HG03342 (cell line): ENCODE data around the gene EIF1B.

ENCODE experiments used
- ATAC-seq: cut with Tn5 transposase; IDR thresholded peaks from one replicate; pipeline ENCODE4 v1.9.1; 2021; ENCODE audit warnings: mild to moderate bottlenecking, moderate library complexity; ENCODE audit not compliant: unreplicated experiment

The EIF1B gene

DNA sequence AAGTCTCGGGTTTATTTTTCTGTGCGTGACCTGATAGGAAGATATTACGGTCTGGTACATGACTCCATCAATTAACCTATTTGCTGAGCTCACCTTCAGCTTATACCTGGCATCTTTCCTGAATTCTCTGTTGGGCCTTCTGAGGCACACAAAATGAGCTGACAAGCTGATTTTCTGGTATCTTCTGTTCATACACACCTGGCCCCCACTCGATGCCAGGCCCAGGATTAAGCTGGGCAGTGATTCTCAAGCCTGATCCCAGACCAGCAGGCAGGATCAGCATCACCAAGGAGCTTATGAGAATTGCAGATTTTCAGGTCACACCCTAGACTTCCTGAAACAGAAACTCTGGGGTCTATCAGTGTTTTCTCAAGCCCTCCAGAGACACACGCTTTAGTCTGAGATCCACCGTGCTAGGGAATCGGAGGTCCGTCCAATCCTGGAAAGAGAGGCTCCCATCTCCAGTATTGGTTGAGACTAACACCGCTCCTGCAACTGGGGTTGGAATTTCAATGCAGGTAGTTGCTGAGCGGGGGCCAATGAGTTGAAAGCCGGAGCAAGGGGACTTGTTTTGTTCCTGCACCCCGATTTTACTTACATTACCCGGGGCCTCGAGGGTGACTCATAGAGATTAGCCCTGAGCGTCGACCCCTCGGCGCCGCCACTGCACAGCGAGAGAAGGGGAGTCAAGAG is 636 bp upstream of the EIF1B start:
- peak; percentile 3 for ATAC-seq

DNA sequence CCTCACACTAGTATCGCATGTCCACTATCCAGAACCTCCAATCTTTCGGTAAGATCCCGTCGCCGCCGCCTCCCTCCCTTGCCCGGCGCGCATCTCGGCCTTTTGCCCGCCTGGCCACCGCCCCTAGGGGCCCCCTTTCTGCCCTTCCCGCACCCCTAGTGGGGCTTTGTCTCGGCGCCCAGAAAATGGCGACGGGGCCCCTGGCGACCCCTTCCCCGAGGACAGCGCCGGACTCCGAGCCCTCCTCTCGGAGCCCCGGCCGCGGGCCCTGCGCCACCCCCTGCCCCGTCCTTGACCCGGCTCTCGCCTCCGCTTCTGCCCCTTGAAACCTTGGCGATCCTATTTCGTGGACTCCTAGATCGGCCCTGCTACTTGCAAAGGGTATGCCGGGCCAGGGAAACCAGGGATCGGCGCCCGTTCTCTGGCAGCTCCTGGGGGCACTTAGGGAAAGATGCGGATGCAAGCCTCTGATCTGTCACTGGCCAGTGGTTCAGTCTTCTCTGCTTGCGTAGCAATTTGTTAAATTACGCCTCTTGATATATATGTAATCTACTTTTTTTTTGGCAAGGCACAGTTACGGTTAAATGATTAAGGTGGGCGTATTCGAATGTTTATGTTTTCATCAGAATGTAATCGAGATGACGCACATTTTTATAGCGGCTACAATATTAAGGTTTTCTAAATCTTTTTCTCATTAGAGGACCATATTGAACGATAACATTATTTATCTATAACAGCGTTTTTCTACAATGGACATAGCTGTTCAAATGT is 603 bp downstream of the EIF1B start:
- ATAC-seq = peak; percentile 16

DNA sequence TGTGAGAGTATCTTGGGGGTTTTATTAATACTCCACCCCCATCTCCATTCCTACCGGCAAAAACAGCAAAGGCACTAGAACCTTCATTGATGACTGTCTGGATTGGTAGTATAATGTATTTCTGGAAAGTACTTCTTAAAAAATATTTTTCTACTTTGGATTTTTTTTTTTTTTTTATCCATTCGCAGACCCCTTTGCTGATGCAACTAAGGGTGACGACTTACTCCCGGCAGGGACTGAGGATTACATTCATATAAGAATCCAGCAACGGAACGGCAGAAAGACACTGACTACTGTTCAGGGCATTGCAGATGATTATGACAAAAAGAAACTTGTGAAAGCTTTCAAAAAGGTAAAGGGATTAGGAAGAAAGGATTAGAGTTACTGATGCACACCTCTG is 1.2 kb downstream of the EIF1B start:
- ATAC-seq = no peak

DNA sequence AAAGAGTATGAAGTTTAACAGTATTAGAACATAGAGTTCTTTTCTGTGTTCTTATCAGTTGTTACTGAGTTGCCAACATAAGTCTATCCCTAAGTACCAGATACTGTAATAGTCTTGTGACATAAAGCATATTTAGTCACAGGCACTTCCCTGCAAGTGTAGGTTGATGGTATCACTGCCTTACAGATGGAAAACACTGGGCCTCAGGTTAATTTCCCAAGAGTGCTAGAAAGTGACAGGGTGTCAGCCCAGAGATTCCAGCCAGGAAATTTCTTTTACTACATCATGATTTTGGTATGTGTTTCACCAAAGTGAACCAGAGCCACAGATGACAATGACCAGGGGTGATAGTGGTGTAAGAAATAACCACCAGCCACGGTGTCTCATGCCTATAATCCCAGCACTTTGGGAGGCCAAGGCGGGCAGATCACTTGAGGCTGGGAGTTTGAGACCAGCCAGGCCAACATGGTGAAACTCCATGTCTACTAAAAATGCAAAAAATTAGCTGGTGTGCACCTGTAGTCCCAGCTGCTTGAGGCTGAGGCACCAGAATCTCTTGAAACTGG is 3.2 kb downstream of the EIF1B start:
- no peak for ATAC-seq

DNA sequence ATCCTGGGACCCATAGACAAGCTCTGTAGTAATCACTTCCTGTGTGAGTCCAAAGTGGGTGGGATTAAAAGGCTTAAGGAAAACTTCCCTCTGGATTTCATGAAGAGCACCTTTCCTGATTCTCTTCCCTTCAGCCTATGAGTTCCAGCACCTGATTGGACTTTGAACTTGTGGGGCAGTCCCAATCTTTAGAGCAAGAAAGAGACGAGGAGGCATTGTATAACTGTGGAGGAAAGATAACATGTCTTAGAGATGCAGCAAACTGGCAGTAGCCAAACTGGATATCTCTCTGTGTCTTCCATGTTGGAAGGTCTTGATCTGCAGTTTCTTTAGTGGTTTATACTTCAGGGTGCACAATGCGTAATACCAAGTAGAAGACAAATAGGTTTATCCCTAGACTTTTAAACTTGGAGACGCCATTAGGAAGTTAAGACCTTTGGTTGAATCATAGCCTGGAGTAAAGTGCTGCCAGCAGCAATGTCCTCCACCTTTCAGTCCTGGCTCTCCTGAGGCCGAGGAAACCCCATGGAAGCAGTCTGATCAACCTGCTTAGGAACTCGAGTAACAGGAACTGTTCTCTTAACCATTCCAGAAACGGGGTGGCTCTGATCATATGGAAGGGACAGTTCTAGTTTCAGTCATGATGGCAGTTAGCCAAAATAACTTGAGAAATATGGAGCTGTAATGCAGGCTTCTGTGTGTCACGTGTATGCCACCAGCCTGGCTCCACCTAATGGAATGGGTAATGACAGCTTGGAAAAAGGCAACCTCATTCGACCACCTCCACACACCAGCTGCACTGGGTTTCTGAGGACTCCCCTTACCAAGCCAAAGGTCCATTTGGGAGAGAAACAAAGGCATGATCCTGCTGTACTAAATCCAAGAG is 4.7 kb downstream of the EIF1B start:
- no peak for ATAC-seq

DNA sequence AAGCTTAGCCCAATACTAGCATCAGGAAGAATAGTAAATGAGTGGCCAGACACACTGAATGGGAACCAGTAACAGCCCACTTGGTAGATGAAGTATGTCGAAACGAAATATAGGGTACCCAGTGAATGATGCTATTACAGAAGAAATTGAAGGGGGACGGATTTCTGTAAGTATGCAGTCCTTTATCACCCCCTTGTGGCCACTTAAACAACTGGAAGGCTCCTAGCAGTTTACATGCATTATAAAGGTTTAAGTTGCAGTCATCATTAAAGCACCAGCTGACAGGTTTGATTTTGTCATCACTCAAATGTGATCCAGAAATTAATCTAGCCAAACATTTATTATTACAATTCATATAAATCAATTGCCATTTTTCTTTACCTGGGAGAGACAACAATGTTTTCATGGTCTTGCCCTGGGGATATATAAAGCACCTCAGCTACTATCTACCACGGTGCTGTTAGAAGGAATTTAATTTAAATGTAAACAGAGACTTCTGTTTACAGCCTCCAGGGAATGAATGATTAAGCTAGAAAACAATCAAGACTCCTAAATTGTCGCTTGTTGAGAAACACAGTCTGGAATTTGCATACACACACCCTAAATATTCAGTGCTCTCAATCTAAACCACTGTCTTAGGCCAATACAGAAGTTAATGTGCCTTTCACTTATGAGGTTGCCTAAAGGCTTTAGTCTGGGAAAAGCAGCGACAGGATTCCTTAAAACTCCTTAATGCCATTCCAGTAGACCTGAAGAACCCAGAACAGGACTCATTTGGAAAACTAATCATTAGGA is 7.8 kb downstream of the EIF1B start:
- peak; percentile 77 for ATAC-seq

DNA sequence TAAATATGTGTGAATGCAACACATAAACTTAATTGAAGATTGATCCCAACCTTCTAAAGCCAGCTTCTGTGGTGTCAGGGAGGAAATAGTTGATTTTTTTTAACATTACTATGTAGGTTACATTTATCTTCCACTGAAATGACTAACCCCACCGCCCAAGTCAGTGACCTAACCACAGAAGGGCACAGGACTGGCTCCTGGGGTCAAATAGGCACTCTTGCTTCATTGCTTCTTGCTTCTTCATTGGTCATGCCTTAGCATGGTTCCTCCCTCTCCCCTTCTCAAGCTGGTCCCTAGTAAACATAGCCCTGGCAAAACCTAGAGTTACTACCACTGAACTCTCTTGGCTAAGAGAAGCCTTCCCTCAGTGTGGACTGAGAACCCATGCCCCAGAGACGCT is 12.3 kb downstream of the EIF1B start:
- no peak for ATAC-seq

DNA sequence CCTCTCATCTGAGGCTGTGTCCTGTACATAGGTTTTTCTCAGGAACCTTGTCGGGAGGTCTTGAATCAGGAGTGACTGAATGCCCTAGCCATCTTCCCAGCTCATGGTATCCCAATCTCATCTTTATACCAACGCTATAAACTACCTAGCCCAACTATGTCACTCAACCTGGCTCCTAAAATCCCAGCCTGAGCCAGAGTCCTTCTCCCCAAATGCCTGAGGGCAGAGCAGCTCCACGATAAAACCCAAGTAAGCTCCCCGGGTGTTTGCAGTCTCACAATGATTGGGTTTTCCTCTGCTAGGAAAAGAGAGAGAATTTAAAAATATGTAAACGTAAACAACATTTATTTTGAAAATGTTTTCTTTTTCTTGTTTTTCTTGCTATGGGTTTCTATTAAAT is 14.4 kb downstream of the EIF1B start:
- ATAC-seq = no peak

DNA sequence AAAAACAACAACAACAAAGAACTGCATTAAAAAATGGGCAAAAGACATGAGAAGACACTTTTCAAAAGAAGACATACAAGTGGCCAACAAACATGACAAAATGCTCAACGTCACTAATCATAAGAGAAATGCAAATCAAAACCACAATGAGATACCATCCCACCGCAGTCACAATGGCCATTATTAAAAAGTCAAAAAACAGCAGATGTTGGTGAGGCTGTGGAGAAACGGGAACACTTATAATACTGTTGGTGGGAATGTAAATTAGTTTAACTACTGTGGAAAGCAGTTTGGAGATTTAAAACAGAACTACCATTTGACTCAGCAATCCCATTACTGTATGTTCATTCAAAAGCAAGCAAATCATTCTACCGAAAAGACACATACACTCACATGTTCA is 15.1 kb downstream of the EIF1B start:
- no peak for ATAC-seq

DNA sequence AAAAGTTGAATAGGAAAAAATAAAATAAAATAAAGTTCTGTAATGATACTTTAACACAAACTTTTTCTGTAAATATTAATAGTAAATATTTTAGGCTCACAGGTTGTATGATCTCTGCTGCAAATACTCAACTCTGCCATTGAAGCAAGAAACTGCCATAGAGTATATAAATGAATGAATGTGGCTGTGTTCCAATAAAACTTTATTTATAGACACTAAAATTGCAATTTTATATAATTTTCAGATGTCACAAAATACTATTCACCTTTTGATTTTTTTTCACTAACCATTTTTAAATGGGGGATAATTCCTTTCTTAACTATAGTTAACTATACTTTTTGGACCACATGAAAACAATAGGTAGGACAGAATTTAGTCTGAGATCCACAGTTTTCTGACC is 16.0 kb downstream of the EIF1B start:
- ATAC-seq = no peak

DNA sequence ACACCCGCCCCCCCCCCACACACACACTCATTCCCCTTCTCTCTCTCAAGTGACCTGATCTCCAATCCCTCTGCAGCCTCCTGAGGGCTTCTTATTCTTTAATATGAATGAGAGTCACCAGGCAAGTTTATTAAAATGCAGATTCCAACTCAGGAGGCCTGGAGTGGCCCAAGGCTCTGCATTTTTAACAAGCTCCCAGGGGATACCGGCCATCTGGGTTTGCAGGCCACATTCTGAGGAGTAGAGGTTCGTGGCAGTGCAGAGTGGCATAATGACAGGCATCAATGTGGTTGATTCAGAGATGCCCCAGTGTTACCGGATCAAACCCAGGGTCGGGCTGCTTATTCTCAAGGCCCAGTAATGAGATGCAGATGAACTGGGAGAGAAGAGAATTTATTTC is 18.9 kb downstream of the EIF1B start:
- no peak for ATAC-seq

DNA sequence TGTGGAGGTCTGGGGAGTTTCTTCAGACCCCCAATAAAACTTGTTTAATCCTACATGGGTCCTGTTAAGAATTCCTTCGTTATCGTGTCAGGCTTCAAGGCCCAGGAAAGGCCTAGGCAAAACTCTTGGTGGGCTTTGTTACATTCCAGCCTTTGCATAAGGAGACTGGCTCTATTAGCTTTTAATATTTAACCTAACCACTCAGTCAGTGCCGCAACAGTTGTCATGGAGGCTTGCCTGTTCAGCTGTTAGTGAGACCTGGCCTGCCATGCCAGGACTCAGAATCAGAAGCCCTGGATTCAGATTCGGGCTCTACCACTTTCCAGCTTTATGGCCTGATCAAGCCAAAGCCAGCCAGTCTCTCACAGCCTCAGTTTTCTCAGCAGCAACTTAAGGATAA is 19.6 kb downstream of the EIF1B start:
- no peak for ATAC-seq

DNA sequence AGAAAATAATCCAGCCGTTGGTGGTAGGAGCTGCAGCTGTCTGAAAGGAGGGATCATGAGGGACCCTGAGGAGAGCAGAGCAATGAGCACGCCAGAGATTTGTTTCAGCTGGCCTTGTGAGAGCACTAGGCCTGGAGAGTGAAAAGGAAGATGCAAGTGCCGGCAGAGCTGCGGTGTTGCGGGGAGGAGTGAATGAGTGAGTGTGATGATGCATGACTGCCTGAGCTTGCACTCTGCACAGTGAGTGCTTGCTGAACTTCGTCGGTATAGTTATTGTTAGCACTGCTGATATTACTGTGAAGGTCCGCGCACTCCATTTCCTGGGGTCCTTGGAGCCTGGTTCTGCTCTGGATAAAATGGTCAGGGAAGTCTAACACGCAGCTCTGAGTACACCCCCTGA is 23.2 kb downstream of the EIF1B start:
- no peak for ATAC-seq

DNA sequence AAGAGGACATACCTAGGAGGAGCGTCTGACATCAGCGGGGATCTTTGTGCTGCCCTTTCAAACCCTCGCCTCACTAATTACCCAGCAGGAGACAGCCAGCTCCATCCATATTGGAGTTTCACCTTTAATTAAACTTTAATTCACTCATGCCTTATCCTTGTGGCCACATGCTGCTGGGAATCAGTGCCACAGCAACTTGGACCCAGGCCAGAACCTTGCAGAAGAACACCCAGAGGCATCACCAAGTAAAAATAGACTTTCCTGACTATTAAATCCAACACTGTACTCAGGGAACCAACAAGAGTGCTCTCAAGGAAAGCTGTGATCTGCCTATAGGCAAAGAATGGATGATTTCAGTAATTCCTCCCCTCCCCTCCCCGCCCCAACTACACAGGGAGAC is 23.9 kb downstream of the EIF1B start:
- ATAC-seq = no peak

DNA sequence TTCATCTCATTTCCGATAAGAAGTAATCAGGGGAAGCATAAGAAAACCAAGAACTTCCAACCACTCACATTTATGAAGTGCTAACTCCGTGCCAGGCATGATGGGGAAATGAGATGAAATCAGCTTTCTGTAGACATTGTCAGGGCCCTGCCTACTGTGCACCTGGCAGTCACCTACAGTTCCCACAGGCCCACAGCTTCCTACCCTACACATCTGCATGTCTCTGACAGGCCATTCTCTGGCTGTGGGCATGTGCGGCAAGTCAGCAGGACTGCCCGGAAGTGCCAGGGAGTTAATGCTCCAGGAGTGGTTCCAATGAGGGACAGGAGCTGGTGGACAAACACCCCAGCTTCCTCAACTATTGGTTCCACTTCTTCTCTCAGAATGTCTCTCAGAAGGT is 24.3 kb downstream of the EIF1B start:
- no peak for ATAC-seq

DNA sequence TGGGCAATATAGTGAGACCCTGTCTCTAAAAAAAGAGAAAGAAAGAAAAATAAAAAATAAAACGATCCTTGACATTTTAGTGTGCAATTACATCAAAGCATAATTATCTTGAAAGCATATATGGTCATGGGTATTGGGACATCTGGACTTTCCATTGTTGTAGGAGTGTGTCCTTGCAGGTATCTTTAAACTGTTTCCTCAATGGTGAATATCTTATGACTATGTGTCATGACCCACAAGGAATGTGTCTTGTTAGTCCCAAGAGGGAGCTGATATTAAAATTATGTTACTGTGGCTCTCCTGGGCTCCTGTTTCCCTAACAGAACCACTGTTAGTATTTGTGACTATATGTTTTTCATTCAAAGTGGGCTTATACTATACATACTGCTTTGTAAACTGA is 26.6 kb downstream of the EIF1B start:
- ATAC-seq = no peak

DNA sequence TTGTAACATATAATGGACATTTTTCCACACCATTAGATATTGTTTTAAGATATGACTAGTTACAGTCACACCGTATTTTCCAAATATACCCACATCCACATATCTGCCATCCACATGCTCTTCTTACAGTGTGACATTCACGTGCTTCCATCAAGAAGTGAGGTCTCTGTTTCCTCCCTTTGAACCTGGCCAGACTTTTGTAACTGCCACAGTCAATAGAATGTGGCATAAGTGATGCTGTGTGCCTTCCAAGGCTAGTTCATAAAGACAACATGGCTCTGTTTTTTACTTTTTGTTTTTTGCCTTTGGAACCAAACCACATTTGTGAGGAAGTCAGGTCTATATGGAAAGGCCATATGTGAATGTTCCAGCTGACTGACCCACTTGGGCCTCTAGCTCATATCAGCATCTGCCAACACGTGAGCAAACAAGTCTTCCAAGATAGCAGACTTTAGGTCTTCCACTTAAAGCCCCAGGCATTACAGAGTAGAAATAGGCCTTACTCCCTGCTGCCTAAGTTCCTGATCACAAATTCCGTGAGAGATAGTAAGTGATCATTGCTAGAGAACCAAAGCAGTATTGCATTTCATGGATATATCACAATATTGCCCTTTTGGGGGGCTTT is 27.1 kb downstream of the EIF1B start:
- ATAC-seq = no peak

DNA sequence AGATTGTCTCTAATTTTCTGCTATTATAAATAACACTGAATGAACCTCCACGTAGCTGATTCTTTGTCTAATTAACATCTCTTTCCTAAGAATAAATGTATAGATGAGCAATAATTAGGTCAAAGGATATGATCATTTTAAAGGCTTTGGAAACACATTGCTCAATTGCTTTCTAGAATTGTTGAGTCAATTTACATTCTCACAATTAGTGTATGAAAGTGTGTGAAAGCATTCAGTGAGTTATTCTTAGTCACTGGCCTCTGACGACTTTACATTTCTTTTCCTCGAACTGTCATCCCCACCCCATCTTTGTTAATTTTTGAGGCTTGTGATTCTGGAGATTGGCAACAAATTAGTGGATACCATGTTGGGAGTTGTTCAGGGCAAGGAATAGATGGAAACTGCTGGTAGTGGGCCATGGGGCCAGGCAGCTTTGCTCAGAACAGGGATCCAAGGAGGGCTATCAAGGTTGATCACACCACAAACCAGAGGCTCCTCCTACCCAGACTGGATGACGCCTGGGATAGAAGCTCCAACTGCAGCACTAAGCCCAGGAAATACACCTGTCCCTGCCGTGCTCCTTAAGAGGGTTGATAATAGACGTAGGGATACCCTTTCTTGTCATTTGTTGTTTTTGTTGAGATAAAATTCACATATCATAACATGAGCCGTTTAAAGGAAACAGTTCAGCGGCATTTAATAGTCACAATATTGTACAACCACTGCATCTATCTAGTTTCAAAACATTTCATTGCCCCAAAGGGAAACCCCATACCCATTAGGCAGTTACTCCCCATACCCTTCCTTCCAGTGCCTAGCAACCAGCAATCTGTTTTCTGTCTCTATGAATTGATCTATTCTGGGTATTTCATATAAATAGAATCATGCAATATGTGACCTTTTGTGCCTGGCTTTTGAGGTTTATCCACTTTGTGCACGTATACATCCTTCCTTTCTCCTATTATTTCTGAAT is 27.9 kb downstream of the EIF1B start:
- no peak for ATAC-seq

DNA sequence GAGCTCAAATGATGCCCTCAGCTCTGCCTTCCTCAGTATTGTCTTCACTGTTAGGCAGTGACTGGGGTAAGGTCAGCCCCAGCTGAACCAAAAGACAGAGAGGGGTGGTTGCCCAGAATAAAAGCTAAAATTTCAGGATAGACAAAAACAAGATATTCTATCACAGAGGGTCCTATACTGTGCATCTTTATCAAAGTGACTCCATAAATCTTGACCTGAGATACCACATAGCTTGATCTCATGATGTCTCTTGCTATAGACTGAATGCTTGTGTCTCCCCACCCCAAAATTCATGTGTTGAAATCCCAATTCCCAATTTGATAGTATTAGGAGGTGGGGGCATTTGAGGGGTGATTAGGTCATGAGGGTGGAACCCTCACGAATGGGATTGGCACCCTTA is 30.4 kb downstream of the EIF1B start:
- no peak for ATAC-seq
